ENCODE results near the gene TMEM51. TPM values are rescaled to one million over a fixed set of nuclear protein-coding genes. Genes with fewer than 3 reads are reported as not detected.

TMEM51 gene
- total and polyA plus RNA-seq, 9 of the 15 experiments (the other 6 are each of a cell fraction or from before 2014, with no cell fraction given), result 0.06 to 1.4 (median 0.58) TPM

DNA sequence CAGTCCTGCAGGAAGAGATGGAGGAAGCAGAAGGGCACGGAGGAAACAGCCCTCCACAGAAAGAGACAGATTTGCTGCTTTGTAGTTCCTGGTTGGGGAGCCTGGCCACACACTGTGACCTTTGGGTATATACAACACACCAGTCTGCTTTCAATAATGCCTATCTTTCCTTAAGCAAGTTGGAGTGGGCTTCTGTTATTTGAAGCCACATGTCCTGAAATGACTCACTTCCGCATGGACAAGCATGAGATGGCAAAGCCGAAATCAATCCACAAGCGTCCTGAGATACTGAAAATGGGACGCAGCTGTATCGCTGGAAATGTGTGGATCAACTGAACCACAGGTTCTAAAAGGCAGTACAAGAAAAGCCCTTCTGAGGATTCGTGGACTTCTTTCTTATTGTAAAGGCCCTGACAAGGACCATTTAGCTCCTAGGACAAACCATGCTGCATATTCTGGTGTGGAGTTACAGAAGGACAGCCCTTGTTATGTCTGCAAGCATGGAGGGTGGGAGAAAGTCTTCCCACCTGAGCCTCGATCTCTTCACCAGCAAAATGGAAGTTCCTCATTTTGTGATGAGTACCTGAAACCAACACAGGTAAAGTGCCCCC is 70.8 kb downstream of the TMEM51 start (continued):
- TF ChIP-seq, protein P1, sequence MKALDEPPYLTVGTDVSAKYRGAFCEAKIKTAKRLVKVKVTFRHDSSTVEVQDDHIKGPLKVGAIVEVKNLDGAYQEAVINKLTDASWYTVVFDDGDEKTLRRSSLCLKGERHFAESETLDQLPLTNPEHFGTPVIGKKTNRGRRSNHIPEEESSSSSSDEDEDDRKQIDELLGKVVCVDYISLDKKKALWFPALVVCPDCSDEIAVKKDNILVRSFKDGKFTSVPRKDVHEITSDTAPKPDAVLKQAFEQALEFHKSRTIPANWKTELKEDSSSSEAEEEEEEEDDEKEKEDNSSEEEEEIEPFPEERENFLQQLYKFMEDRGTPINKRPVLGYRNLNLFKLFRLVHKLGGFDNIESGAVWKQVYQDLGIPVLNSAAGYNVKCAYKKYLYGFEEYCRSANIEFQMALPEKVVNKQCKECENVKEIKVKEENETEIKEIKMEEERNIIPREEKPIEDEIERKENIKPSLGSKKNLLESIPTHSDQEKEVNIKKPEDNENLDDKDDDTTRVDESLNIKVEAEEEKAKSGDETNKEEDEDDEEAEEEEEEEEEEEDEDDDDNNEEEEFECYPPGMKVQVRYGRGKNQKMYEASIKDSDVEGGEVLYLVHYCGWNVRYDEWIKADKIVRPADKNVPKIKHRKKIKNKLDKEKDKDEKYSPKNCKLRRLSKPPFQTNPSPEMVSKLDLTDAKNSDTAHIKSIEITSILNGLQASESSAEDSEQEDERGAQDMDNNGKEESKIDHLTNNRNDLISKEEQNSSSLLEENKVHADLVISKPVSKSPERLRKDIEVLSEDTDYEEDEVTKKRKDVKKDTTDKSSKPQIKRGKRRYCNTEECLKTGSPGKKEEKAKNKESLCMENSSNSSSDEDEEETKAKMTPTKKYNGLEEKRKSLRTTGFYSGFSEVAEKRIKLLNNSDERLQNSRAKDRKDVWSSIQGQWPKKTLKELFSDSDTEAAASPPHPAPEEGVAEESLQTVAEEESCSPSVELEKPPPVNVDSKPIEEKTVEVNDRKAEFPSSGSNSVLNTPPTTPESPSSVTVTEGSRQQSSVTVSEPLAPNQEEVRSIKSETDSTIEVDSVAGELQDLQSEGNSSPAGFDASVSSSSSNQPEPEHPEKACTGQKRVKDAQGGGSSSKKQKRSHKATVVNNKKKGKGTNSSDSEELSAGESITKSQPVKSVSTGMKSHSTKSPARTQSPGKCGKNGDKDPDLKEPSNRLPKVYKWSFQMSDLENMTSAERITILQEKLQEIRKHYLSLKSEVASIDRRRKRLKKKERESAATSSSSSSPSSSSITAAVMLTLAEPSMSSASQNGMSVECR (CRISPR knock-in tag; IDR thresholded peaks at IDR 0.05), result 0 out of 2 replicates have a peak, but pooled peaks have one; percentile 20
- TF ChIP-seq, protein P2, sequence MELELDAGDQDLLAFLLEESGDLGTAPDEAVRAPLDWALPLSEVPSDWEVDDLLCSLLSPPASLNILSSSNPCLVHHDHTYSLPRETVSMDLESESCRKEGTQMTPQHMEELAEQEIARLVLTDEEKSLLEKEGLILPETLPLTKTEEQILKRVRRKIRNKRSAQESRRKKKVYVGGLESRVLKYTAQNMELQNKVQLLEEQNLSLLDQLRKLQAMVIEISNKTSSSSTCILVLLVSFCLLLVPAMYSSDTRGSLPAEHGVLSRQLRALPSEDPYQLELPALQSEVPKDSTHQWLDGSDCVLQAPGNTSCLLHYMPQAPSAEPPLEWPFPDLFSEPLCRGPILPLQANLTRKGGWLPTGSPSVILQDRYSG (tag; conservative IDR thresholded peaks at IDR 0.05; ENCODE audit: low read depth), result peak; percentile 69
- no peak for TF ChIP-seq E2F3 (CRISPR knock-in tag; IDR thresholded peaks at IDR 0.05)
- TF ChIP-seq PHTF2 (CRISPR knock-in tag; IDR thresholded peaks at IDR 0.05), result no peak
- TF ChIP-seq NFE2 (IDR thresholded peaks at IDR 0.05; ENCODE audit: low read depth), result peak; percentile 37; the same call in 1 of the 2 replicates
- TF ChIP-seq POLR2AphosphoS2 (IDR thresholded peaks at IDR 0.05; ENCODE audit: low read length), result no peak
